Heart right ventricle (tissue), 16 donors: Measurements from ENCODE around the gene MACROH2A1. TPM values are rescaled to one million over a fixed set of nuclear protein-coding genes. Genes with fewer than 3 reads are reported as not detected.

Experiments used
- ATAC-seq, 8 donors: fragments of 200-7000 bp; cut with Tn5 transposase; one replicate each; pipeline ENCODE4 v1.9.1; 2020; ENCODE audit warnings: mild to moderate bottlenecking in 8 of 8, moderate library complexity in 8 of 8, moderate number of reproducible peaks in 1 of 8
- DNase-seq, 2 donors: peaks; one replicate each; pipeline ENCODE4 v3.0.0-alpha.2; 2020
- H3K27ac ChIP-seq, 10 donors: fragments of 200-600 bp; sonication (generic) in 2 of 10; one replicate each; pipeline versions ENCODE4 v1.5.0 to v1.8.0; 2020 to 2022; ENCODE audit warnings: mild to moderate bottlenecking in 3 of 10
- H3K27me3 ChIP-seq, 7 donors: fragments of 200-600 bp; one replicate each; pipeline ENCODE4 v1.8.0; 2021 to 2022; ENCODE audit warnings: mild to moderate bottlenecking in 2 of 7
- H3K36me3 ChIP-seq, 9 donors: fragments of 200-600 bp; sonication (generic) in 1 of 9; one replicate each; pipeline versions ENCODE4 v1.5.0 to v1.8.0; 2020 to 2022; ENCODE audit warnings: mild to moderate bottlenecking in 2 of 9
- H3K4me1 ChIP-seq, 9 donors: fragments of 200-600 bp; sonication (generic) in 1 of 9; one replicate each; pipeline versions ENCODE4 v1.5.0 to v1.8.0; 2020 to 2022; ENCODE audit warnings: mild to moderate bottlenecking in 4 of 9
- H3K4me3 ChIP-seq, 10 donors: fragments of 200-600 bp; sonication (generic) in 2 of 10; one replicate each; pipeline versions ENCODE4 v1.5.0 to v1.8.0; 2020 to 2022; ENCODE audit warnings: mild to moderate bottlenecking in 7 of 10, moderate library complexity in 2 of 10
- H3K9me3 ChIP-seq, 11 donors: fragments of 200-600 bp in 10 of 11; sonication (generic) in 2 of 11; one replicate each; pipeline versions ENCODE4 v1.5.0 to v1.8.0; 2013 to 2022; ENCODE audit warnings: mild to moderate bottlenecking in 2 of 11, control low read depth in 1 of 11, moderate library complexity in 1 of 11
- WGBS, 2 donors: extraction: QIAGEN DNeasy Blood & Tissue Kit; methylation state at CpG; one replicate each; pipeline ENCODE4 v1.1.7; 2013; ENCODE audit warnings: inconsistent platforms in 1 of 2; 5-methylcytosine and 5-hydroxymethylcytosine counted together
- intact Hi-C, 10 donors: fragments of 100-400 bp; cut with DNase I; formaldehyde crosslinking; loops; one replicate each; pipeline versions ENCODE4 v1.11.1 to v1.14.2; 2022
- polyA plus RNA-seq, 2 donors: library from polyadenylated mRNA; stranded (reverse); fragments of 200-250 nt; gene quantifications; one replicate each; pipeline ENCODE4 v1.2.3, GENCODE V29; 2013
- total RNA-seq, 10 donors: library from RNA; stranded (reverse); fragmentation: NEBNext Ultra II Directional in 3 of 10; extraction: Animal tissue kit (Norgen Biotek cat#: 25700) in 3 of 10; gene quantifications; one replicate each; pipeline versions ENCODE4 v1.2.1 to v1.2.4, GENCODE V29; 2021 to 2023
- TF ChIP-seq, protein P1 (sequence below), 9 donors: fragments of 200-600 bp; sonication (generic) in 2 of 9; IDR thresholded peaks; one replicate each; pipeline versions ENCODE4 v1.5.0 to v1.8.0; 2021 to 2022; ENCODE audit warnings: antibody characterized with exemption in 9 of 9, mild to moderate bottlenecking in 5 of 9, moderate library complexity in 1 of 9
- donor health status: Arrhythmogenic right ventricular cardiomyopathy.
- donor health status: ischemic (EF 13 %, LVEDD 7.1; RV severe dilation, severe dysfunction).
- donor health status: healthy with polysubstance abuse.
- donor health status: DM: no; HTN: yes; CAD: no.
- donor health status: DM: no; HTN: no; CAD: no.
- donor health status: ischemic (EF 25% LVEDD 6.9; RV normal size, moderate dysfunction).
- donor health status: ischemic (EF 25% LVEDD 5.7; RV mildly dilated, moderate dysfunction).
- donor health status: healthy.
- donor health status: DM: yes; HTN: yes; CAD: no.
- donor health status: Ischemic cardiomyopathy.
- donor health status: ischemic (EF 35%, LVEDD 5.7; RV mildly dilated, moderate dysfunction).
- donor health status: nonischemic (EF 11% LVEDD 7.7; RV severe dilation, severe dysfunction).
- donor health status: DM: yes; HTN: yes; CAD: no.
- donor health status: PGD.
- donor health status: ischemic (EF 29% LVEDD 5.4; RV normal size, mild dysfunction).
- donor health status: nonischemic (EF 23%, LVEDD 6.1; RV moderate dilation, normal function).

Gene MACROH2A1
- total and polyA plus RNA-seq, 12 donors: 80.0 to 152 (median 101) TPM

- 36 to 54% methylated on average over 7 of the region's 7 CpGs for WGBS, 2 donors
- intact Hi-C loops: no loop called here
- no peak for ATAC-seq
- no peaks in the 10 kb centered on the region for H3K27me3 ChIP-seq
- H3K4me3 ChIP-seq: no peak overlapping the region
- TF ChIP-seq, protein P1, sequence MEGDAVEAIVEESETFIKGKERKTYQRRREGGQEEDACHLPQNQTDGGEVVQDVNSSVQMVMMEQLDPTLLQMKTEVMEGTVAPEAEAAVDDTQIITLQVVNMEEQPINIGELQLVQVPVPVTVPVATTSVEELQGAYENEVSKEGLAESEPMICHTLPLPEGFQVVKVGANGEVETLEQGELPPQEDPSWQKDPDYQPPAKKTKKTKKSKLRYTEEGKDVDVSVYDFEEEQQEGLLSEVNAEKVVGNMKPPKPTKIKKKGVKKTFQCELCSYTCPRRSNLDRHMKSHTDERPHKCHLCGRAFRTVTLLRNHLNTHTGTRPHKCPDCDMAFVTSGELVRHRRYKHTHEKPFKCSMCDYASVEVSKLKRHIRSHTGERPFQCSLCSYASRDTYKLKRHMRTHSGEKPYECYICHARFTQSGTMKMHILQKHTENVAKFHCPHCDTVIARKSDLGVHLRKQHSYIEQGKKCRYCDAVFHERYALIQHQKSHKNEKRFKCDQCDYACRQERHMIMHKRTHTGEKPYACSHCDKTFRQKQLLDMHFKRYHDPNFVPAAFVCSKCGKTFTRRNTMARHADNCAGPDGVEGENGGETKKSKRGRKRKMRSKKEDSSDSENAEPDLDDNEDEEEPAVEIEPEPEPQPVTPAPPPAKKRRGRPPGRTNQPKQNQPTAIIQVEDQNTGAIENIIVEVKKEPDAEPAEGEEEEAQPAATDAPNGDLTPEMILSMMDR (IDR thresholded peaks at IDR 0.05): no peak
- no peak overlapping the region for H3K27ac ChIP-seq
- no peaks in the 10 kb centered on the region for H3K36me3 ChIP-seq
- H3K4me1 ChIP-seq: peaks cover 0 to 23% (median 1%) of the 10 kb centered on the region in 9 donors
- DNase-seq: no peak
- H3K9me3 ChIP-seq: no peaks in the 10 kb centered on the region
These were observed 47.6 kb upstream of the MACROH2A1 start for GRCh38 chr5:135446615-135447014.

- WGBS, 2 donors: 85 to 95% methylated on average over 9 of the region's 9 CpGs
- H3K4me3 ChIP-seq: no peak overlapping the region
- H3K27ac ChIP-seq: no peak overlapping the region
- H3K9me3 ChIP-seq: no peaks in the 10 kb centered on the region
- no peaks in the 10 kb centered on the region for H3K36me3 ChIP-seq
- no peak for DNase-seq
- intact Hi-C loops: no loop called here
- no peak for ATAC-seq
- TF ChIP-seq, protein P1 (IDR thresholded peaks at IDR 0.05): no peak
- peaks cover 0 to 26% (median 3%) of the 10 kb centered on the region in 9 donors for H3K4me1 ChIP-seq
- H3K27me3 ChIP-seq: no peaks in the 10 kb centered on the region
These were observed 47.2 kb upstream of the MACROH2A1 start for GRCh38 chr5:135446206-135446605.

DNA sequence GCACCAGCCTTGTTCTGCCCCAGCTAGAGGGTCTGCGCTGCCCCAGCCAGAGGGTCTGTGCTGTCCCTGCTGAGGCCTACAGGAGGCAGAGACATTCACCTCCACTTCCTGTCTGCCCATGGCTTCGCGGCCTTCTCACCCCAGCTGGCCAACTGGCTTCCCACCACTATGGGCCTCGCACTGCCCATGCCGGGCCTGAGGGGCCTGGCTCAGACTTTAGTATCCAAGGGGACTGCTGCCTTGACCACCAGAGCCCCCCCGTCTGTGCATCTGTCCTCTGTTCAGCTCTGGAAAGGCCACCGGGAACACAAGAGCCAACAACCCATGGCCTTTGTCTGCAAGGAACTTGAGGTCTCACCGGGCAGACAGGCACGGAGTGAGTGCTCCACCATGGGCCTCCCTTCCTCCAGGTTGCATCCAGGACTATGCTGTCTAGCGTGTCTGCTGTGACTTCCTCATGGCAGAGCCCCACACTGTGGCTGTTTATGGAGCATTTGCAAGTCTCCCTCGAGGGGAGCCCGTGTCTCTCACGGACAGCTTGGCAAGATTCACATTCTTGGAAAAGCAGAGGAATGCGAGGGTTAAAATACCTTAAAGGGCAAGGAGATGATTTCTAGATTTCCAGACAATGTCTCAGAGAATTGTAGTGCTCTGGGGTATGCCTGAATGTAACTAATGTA is 46.4 kb upstream of the MACROH2A1 start:
- H3K4me1 ChIP-seq: peaks cover 0 to 26% (median 3%) of the 10 kb centered on the region in 9 donors
- no peaks in the 10 kb centered on the region for H3K9me3 ChIP-seq
- ATAC-seq: no peak
- TF ChIP-seq, protein P1 (IDR thresholded peaks at IDR 0.05): no peak
- no peak overlapping the region for H3K27ac ChIP-seq
- no peak for DNase-seq
- 85 to 86% methylated on average over 14 of the region's 14 CpGs for WGBS, 2 donors
- intact Hi-C loops: no loop called here
- H3K4me3 ChIP-seq: no peak overlapping the region
- no peaks in the 10 kb centered on the region for H3K36me3 ChIP-seq
- H3K27me3 ChIP-seq: no peaks in the 10 kb centered on the region

- ATAC-seq (no peak), DNase-seq (no peak)
- H3K27ac ChIP-seq: no peak overlapping the region
- TF ChIP-seq, protein P1 (IDR thresholded peaks at IDR 0.05): no peak
- H3K27me3 ChIP-seq: no peaks in the 10 kb centered on the region
- no peaks in the 10 kb centered on the region for H3K36me3 ChIP-seq
- peaks cover 0 to 32% (median 3%) of the 10 kb centered on the region in 9 donors for H3K4me1 ChIP-seq
- H3K4me3 ChIP-seq: no peak overlapping the region
- H3K9me3 ChIP-seq: no peaks in the 10 kb centered on the region
- intact Hi-C loops: no loop called here
- 92 to 98% methylated on average over 6 of the region's 6 CpGs for WGBS, 2 donors
These were observed 45.9 kb upstream of the MACROH2A1 start for GRCh38 chr5:135444881-135445280.
